ENCODE data around the gene ITM2B. TPM values are rescaled to one million over a fixed set of nuclear protein-coding genes. Genes with fewer than 3 reads are reported as not detected.
A peak's percentile ranks its signal among the peaks of the same experiment; 100 is the strongest.

Gene ITM2B
- total RNA-seq (2022) (202 and 224 TPM in 2 replicates), Bru-seq, nascent RNA (percentile 92 among the genes with signal in this experiment), BruChase-seq, experiment 1, labeled RNA remaining after a 2-hour chase (percentile 76 among the genes with signal in this experiment), BruChase-seq, experiment 2, labeled RNA remaining after a 6-hour chase (percentile 88 among the genes with signal in this experiment)
- long read RNA-seq, full-length matches to known transcripts, result 465 of 473 reads
- long read RNA-seq, partial matches to known transcripts, result 4 of 473 reads
- long read RNA-seq, other reads (novel, unspliced or antisense), result 4 of 473 reads

DNA sequence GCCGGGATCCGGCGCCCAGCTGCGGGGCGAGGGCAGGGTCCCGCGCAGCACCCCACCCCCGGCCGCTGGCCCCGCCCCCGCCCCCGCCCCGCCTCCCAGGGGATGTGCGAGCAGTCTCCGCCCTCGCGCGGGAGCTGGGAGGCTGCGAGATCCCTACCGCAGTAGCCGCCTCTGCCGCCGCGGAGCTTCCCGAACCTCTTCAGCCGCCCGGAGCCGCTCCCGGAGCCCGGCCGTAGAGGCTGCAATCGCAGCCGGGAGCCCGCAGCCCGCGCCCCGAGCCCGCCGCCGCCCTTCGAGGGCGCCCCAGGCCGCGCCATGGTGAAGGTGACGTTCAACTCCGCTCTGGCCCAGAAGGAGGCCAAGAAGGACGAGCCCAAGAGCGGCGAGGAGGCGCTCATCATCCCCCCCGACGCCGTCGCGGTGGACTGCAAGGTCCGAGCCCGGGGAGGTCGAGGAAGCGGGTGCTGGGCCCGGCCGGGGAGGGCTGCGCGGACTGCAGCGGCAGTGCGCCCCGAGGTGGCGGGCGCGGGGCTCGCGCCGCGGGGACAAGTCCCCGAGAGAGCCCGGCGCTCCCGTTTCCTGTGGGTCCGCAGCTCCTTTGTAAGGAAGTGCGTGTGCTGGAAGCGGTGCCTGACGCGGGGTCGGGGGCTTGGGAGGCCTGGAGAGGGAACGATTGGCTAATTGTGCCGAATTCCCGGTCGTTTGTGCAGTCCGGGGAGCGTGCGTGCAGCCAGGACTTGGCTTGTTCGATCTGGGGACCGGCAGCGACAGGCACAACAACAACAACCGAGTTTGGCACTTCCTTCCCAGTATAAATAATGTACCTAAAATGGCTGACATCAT lies at the start of gene ITM2B:
Gene ITM2B, plus strand, starts transcription at position 161 of the 843 bp plus-strand sequence. Its CDS starts 155 bp downstream, at position 316.
- H3K9me3 ChIP-seq, result no peaks in the 10 kb centered on the region
- Mint-ChIP-seq H3K9me3 (ENCODE audit: unreplicated experiment) (no peaks in the 10 kb centered on the region), H3K27ac (ENCODE audit: unreplicated experiment) (peak within 1 kb of the TSS; percentile 90), H3K4me3 (ENCODE audit: unreplicated experiment) (peak within 1 kb of the TSS; percentile 89), H3K4me1 (ENCODE audit: low read depth, unreplicated experiment) (peaks cover 13% of the 10 kb centered on the region), H3K27me3 (ENCODE audit: insufficient read depth, unreplicated experiment) (no peaks in the 10 kb centered on the region), H3K36me3 (ENCODE audit: insufficient read depth, unreplicated experiment) (peaks cover 18% of the 10 kb centered on the region)
- H3K4me3 ChIP-seq (ENCODE audit: low read depth, low read length), result peak within 1 kb of the TSS; percentile 91
- no peaks in the 10 kb centered on the region for H3K27me3 ChIP-seq (replicated peaks; ENCODE audit: control insufficient read depth, insufficient read depth, low read length)
- BruUV-seq (replicated peaks), result no TSS peak
- intact Hi-C loops (cut with micrococcal nuclease; ENCODE audit: unreplicated experiment), result loop anchor here (2.0 to 5.0 kb wide), 3 partner anchors 72 to 349 kb away; no protein-coding TSS in a partner anchor
- H3K4me1 ChIP-seq, result peaks cover 15% of the 10 kb centered on the region; the same call in 1 of the 2 replicates
- CTCF ChIA-PET, result interaction anchor here (0.5 to 1.0 kb wide), 5 partner anchors 83 to 195 kb away, joined by 3 to 4 read pairs (median 3); partner anchors contain the start of gene MED4
- TF ChIP-seq, protein P1, sequence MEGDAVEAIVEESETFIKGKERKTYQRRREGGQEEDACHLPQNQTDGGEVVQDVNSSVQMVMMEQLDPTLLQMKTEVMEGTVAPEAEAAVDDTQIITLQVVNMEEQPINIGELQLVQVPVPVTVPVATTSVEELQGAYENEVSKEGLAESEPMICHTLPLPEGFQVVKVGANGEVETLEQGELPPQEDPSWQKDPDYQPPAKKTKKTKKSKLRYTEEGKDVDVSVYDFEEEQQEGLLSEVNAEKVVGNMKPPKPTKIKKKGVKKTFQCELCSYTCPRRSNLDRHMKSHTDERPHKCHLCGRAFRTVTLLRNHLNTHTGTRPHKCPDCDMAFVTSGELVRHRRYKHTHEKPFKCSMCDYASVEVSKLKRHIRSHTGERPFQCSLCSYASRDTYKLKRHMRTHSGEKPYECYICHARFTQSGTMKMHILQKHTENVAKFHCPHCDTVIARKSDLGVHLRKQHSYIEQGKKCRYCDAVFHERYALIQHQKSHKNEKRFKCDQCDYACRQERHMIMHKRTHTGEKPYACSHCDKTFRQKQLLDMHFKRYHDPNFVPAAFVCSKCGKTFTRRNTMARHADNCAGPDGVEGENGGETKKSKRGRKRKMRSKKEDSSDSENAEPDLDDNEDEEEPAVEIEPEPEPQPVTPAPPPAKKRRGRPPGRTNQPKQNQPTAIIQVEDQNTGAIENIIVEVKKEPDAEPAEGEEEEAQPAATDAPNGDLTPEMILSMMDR (IDR thresholded peaks at IDR 0.05; ENCODE audit: insufficient read depth in 1 of 2, low read depth in 1 of 2, low read length in 1 of 2, severe bottlenecking in 1 of 2, unreplicated experiment in 1 of 2), result peak; percentile 23 to 28
- POLR2A ChIA-PET, result interaction anchor here (0.5 to 1.4 kb wide), 8 partner anchors 9 to 443 kb away, joined by 3 to 9 read pairs (median 4); partner anchors contain the start of gene NUDT15
- H3K36me3 ChIP-seq (ENCODE audit: control insufficient read depth, insufficient read depth, low read length), result no peaks in the 10 kb centered on the region
- peak; percentile 79 to 82 for DNase-seq

DNA sequence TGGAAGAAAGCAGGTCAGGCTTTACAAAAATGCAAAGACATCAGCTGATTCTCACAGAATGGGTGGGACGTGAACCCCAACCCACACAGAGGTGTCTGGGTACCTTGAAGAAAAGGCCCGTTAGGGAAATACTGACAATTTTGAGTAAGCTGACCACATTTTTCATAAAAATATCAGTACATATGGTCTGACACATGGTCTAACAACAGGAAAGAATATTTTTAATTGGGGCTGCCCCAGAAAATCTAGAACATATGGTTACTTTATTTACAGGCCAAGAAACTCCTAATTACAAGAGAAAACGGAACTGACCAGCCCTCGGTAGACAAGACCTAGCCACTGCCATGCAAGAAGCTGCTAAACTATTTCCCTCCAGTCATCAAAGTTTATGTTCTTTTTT lies 48.7 kb upstream of the ITM2B start:
- no peaks in the 10 kb centered on the region for H3K4me1 Mint-ChIP-seq (ENCODE audit: low read depth, unreplicated experiment)
- no peak overlapping the region for H3K27ac Mint-ChIP-seq (ENCODE audit: unreplicated experiment)
- intact Hi-C loops (cut with micrococcal nuclease; ENCODE audit: unreplicated experiment), result no loop called here
- no peaks in the 10 kb centered on the region for H3K36me3 Mint-ChIP-seq (ENCODE audit: insufficient read depth, unreplicated experiment)
- no peak overlapping the region for H3K4me3 ChIP-seq (ENCODE audit: low read depth, low read length)
- no peaks in the 10 kb centered on the region for H3K9me3 ChIP-seq
- H3K4me3 Mint-ChIP-seq (ENCODE audit: unreplicated experiment), result no peak overlapping the region
- H3K9me3 Mint-ChIP-seq (ENCODE audit: unreplicated experiment), result no peaks in the 10 kb centered on the region
- TF ChIP-seq, protein P1 (IDR thresholded peaks at IDR 0.05; ENCODE audit: insufficient read depth in 1 of 2, low read depth in 1 of 2, low read length in 1 of 2, severe bottlenecking in 1 of 2, unreplicated experiment in 1 of 2), result no peak
- POLR2A ChIA-PET, result no interaction called here
- no TSS peak for BruUV-seq (replicated peaks)
- H3K4me1 ChIP-seq, result no peaks in the 10 kb centered on the region
- CTCF ChIA-PET, result no interaction called here
- H3K36me3 ChIP-seq (ENCODE audit: control insufficient read depth, insufficient read depth, low read length), result no peaks in the 10 kb centered on the region
- H3K27me3 ChIP-seq (replicated peaks; ENCODE audit: control insufficient read depth, insufficient read depth, low read length), result no peaks in the 10 kb centered on the region; the same call in 1 of the 2 replicates
- peaks cover 12% of the 10 kb centered on the region for H3K27me3 Mint-ChIP-seq (ENCODE audit: insufficient read depth, unreplicated experiment)
- no peak for DNase-seq

DNA sequence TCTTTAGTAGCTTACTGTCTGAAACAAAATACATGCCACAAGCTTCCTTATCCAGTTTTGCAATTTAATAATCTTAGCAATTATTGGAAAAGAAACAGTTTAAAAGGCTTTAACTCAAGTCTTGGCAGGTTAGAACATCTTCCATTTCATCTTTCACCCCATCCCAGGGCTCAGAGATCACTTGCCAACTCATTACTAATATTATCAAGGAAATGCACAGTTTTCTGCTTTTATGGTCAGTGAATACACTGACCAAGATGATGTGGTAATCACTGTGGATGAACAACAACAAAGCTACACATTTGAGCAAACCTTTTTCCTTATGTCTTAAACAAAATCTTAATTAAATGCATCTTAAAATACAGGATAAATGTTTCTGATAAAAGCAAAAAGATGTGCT lies 48.0 kb upstream of the ITM2B start:
- Histone ChIP-seq H3K4me1 (no peaks in the 10 kb centered on the region), H3K27me3 (replicated peaks; ENCODE audit: control insufficient read depth, insufficient read depth, low read length) (no peaks in the 10 kb centered on the region; the same call in 1 of the 2 replicates), H3K9me3 (no peaks in the 10 kb centered on the region), H3K36me3 (ENCODE audit: control insufficient read depth, insufficient read depth, low read length) (no peaks in the 10 kb centered on the region), H3K4me3 (ENCODE audit: low read depth, low read length) (no peak overlapping the region)
- intact Hi-C loops (cut with micrococcal nuclease; ENCODE audit: unreplicated experiment), result no loop called here
- Mint-ChIP-seq H3K27ac (ENCODE audit: unreplicated experiment) (no peak overlapping the region), H3K9me3 (ENCODE audit: unreplicated experiment) (no peaks in the 10 kb centered on the region), H3K4me3 (ENCODE audit: unreplicated experiment) (no peak overlapping the region), H3K4me1 (ENCODE audit: low read depth, unreplicated experiment) (no peaks in the 10 kb centered on the region), H3K27me3 (ENCODE audit: insufficient read depth, unreplicated experiment) (peaks cover 12% of the 10 kb centered on the region), H3K36me3 (ENCODE audit: insufficient read depth, unreplicated experiment) (no peaks in the 10 kb centered on the region)
- BruUV-seq (replicated peaks), result no TSS peak
- ChIA-PET POLR2A (no interaction called here), CTCF (no interaction called here)
- no peak for DNase-seq
- TF ChIP-seq, protein P1 (IDR thresholded peaks at IDR 0.05; ENCODE audit: insufficient read depth in 1 of 2, low read depth in 1 of 2, low read length in 1 of 2, severe bottlenecking in 1 of 2, unreplicated experiment in 1 of 2), result no peak

Measured in Caco-2 (cell line).